OCI-LY3 (cell line): ENCODE results near the gene FAM50B.

Source experiments
- EZH2phosphoT487 ChIP-seq: fragments of 200-600 bp; shearing (Covaris generic); IDR thresholded peaks from 2 replicates; pipeline ENCODE4 v1.6.1; 2018; ENCODE audit warnings: antibody characterized with exemption, mixed run types, low read depth
- TF ChIP-seq, protein P1 (sequence below): fragments of 200-600, 300-600 bp; sonication (generic); IDR thresholded peaks from 2 replicates; pipeline ENCODE4 v1.5.1; 2014; ENCODE audit warnings: antibody characterized with exemption, low read length, low read depth

DNA sequence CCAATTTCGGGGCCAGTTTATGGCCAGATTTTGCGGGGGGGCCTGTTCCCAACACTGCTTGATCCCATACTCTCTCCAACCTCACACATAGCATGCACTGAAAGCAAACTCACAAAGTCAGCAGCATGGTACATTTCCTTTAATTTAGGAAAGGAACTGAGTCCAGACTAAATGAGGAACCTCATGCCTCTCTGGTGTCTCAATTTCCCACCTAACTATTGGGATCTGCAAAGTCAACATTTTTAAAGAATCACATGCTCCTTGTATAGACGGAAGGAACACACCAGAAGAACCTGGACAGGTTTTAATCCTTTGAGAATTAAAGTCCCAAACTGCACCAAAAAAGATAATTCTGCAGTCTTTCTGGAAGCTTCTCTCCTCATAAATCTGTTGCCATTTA is 33.3 kb downstream of the FAM50B start:
- no peak for TF ChIP-seq EZH2phosphoT487
- TF ChIP-seq, protein P1, sequence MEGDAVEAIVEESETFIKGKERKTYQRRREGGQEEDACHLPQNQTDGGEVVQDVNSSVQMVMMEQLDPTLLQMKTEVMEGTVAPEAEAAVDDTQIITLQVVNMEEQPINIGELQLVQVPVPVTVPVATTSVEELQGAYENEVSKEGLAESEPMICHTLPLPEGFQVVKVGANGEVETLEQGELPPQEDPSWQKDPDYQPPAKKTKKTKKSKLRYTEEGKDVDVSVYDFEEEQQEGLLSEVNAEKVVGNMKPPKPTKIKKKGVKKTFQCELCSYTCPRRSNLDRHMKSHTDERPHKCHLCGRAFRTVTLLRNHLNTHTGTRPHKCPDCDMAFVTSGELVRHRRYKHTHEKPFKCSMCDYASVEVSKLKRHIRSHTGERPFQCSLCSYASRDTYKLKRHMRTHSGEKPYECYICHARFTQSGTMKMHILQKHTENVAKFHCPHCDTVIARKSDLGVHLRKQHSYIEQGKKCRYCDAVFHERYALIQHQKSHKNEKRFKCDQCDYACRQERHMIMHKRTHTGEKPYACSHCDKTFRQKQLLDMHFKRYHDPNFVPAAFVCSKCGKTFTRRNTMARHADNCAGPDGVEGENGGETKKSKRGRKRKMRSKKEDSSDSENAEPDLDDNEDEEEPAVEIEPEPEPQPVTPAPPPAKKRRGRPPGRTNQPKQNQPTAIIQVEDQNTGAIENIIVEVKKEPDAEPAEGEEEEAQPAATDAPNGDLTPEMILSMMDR: no peak
